ENCODE data around the gene NUP214. TPM values are rescaled to one million over a fixed set of nuclear protein-coding genes. Genes with fewer than 3 reads are reported as not detected.
A peak's percentile ranks its signal among the peaks of the same experiment; 100 is the strongest.

Gene NUP214
- total RNA-seq, 1 donor from 2014 or later, result 30.5 TPM

DNA sequence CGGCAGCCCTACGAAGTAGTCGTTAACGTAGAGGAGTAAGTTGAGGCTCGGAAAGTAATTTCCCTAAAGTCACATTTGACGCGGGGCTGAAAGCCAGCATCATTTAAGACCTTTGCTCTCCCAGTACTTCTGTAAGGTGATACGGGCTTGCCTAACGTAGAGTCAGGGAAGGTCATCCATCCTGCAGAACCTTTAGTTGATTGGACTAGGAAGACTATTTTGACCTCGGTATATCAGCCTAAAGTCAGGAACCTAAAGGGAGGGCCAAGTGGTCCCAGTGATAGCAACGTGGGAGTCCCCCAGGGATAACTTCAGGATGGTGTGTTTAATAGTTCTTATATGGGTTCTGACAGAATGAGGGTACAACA, 657 bp downstream of the NUP214 start:
- DNase-seq (ENCODE audit: low read depth), result no peak
- TF ChIP-seq, protein P1, sequence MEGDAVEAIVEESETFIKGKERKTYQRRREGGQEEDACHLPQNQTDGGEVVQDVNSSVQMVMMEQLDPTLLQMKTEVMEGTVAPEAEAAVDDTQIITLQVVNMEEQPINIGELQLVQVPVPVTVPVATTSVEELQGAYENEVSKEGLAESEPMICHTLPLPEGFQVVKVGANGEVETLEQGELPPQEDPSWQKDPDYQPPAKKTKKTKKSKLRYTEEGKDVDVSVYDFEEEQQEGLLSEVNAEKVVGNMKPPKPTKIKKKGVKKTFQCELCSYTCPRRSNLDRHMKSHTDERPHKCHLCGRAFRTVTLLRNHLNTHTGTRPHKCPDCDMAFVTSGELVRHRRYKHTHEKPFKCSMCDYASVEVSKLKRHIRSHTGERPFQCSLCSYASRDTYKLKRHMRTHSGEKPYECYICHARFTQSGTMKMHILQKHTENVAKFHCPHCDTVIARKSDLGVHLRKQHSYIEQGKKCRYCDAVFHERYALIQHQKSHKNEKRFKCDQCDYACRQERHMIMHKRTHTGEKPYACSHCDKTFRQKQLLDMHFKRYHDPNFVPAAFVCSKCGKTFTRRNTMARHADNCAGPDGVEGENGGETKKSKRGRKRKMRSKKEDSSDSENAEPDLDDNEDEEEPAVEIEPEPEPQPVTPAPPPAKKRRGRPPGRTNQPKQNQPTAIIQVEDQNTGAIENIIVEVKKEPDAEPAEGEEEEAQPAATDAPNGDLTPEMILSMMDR (IDR thresholded peaks at IDR 0.05; ENCODE audit: insufficient read depth, low read length, poor library complexity, severe bottlenecking), result no peak
- peak overlapping the region; percentile 78 for H3K4me3 ChIP-seq (ENCODE audit: low read depth, low read length)
- no peaks in the 10 kb centered on the region for H3K27me3 ChIP-seq (ENCODE audit: control insufficient read depth, insufficient read depth, low read length)
- H3K36me3 ChIP-seq (ENCODE audit: control insufficient read depth, insufficient read depth, low read length), result no peaks in the 10 kb centered on the region

DNA sequence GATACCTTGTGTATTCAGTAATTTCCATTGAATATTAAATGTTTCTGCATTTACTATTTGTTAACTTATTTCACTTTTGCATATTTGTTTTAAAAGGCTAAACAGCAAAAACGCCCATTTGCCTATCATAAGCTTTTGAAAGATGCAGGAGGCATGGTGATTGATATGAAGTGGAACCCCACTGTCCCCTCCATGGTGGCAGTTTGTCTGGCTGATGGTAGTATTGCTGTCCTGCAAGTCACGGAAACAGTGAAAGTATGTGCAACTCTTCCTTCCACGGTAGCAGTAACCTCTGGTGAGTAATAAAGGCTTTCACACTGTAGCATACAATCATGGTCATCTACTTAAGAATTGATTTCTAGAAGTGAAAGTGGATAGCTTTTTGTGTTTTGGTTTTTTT, 3.8 kb downstream of the NUP214 start:
- peaks cover 2% of the 10 kb centered on the region for H3K36me3 ChIP-seq (ENCODE audit: control insufficient read depth, insufficient read depth, low read length)
- TF ChIP-seq, protein P1 (IDR thresholded peaks at IDR 0.05; ENCODE audit: insufficient read depth, low read length, poor library complexity, severe bottlenecking), result no peak

DNA sequence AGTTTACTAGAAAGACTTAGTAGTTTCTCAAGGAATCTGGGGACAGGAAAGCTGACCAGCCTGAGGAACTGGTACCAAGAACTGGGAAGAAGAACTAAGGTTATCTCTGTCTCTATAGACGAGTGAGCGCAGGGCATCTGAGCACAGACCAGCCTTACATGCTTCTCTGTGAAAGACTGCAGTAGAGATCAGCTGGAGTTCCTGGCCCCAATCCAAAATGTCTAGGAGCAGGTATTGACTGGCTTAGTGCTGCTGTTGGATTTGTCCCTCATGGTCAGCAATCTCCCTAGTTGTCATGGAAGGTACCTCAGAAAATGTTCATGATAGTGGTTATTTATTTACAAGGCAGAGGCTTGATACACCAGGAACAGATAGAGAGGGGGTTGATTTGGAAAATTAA, 13.3 kb downstream of the NUP214 start:
- Histone ChIP-seq H3K4me3 (ENCODE audit: low read depth, low read length) (no peak overlapping the region), H3K36me3 (ENCODE audit: control insufficient read depth, insufficient read depth, low read length) (peaks cover 5% of the 10 kb centered on the region), H3K27me3 (ENCODE audit: control insufficient read depth, insufficient read depth, low read length) (no peaks in the 10 kb centered on the region)
- DNase-seq (ENCODE audit: low read depth), result no peak
- TF ChIP-seq, protein P1 (IDR thresholded peaks at IDR 0.05; ENCODE audit: insufficient read depth, low read length, poor library complexity, severe bottlenecking), result no peak

More for the DNA sequence above, 3.8 kb downstream of the NUP214 start:
- Histone ChIP-seq H3K4me3 (ENCODE audit: low read depth, low read length) (no peak overlapping the region), H3K27me3 (ENCODE audit: control insufficient read depth, insufficient read depth, low read length) (no peaks in the 10 kb centered on the region)
- no peak for DNase-seq (ENCODE audit: low read depth)

DNA sequence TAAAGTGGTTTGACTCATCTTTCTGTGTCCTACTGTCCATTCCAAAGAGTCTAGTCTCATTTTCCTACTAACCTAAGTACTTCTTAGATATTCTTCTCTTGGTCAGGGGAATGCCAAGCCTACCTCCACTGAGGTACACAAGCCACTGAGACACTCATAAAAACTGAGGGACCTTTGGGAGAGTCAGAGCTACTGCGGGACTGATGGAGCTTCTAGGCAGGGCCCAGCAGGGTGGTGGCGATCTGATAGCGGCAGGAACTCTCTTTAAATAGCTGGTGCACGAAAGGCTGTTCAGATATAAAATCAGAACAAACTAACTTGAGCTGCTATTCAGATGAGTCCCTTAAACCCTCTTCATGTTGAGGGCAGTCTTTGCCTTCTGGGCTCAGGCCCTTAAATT, 14.7 kb downstream of the NUP214 start:
- TF ChIP-seq, protein P1 (IDR thresholded peaks at IDR 0.05; ENCODE audit: insufficient read depth, low read length, poor library complexity, severe bottlenecking), result no peak
- H3K4me3 ChIP-seq (ENCODE audit: low read depth, low read length), result no peak overlapping the region
- no peak for DNase-seq (ENCODE audit: low read depth)
- peaks cover 2% of the 10 kb centered on the region for H3K36me3 ChIP-seq (ENCODE audit: control insufficient read depth, insufficient read depth, low read length)
- H3K27me3 ChIP-seq (ENCODE audit: control insufficient read depth, insufficient read depth, low read length), result no peaks in the 10 kb centered on the region

DNA sequence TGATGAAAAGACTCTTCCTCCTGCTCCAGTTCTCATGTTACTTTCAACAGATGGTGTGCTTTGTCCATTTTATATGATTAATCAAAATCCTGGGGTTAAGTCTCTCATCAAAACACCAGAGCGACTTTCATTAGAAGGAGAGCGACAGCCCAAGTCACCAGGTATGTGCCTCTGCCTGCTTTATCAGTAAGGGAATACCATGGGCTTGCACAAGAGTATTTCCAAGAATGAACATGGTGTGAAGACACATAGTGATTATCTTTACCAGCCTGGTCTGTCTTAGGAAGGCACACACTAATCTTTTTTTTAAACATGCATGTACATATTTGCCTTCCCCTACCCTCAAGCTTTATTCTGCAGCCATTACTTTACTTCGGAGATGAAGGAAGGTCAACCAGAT, 15.2 kb downstream of the NUP214 start:
- peaks cover 2% of the 10 kb centered on the region for H3K36me3 ChIP-seq (ENCODE audit: control insufficient read depth, insufficient read depth, low read length)
- TF ChIP-seq, protein P1 (IDR thresholded peaks at IDR 0.05; ENCODE audit: insufficient read depth, low read length, poor library complexity, severe bottlenecking), result no peak
- DNase-seq (ENCODE audit: low read depth), result no peak
- H3K4me3 ChIP-seq (ENCODE audit: low read depth, low read length), result no peak overlapping the region
- H3K27me3 ChIP-seq (ENCODE audit: control insufficient read depth, insufficient read depth, low read length), result no peaks in the 10 kb centered on the region

DNA sequence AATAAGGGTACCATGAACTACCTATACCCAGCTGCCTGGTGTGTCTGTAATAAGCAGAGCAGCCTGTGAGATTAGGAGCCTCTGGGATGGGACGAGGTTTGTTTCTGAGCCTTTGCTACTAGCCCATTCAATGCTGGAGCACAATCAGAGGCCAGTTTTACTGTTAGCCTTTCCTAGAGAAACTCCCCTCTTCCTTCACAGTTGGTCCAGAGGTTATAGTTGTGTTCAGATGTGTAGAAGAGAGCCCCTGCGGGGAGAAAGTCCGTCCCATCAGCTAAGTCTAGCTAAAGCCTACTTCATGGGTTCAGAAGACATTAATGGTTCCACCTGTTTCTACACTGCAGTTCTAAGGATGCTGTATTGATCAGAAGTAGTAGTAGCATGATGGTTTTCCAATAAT, 16.8 kb downstream of the NUP214 start:
- Histone ChIP-seq H3K27me3 (ENCODE audit: control insufficient read depth, insufficient read depth, low read length) (no peaks in the 10 kb centered on the region), H3K36me3 (ENCODE audit: control insufficient read depth, insufficient read depth, low read length) (peaks cover 2% of the 10 kb centered on the region), H3K4me3 (ENCODE audit: low read depth, low read length) (no peak overlapping the region)
- DNase-seq (ENCODE audit: low read depth), result no peak
- TF ChIP-seq, protein P1 (IDR thresholded peaks at IDR 0.05; ENCODE audit: insufficient read depth, low read length, poor library complexity, severe bottlenecking), result no peak

All from kidney epithelial cell (primary cell).